GM12874 (cell line): Measurements from ENCODE around the gene DUSP22.

ENCODE experiments used
- TF ChIP-seq, protein P1 (sequence below): IDR thresholded peaks from 2 replicates; pipeline ENCODE4 v1.5.1; 2011; ENCODE audit warnings: low read depth, mild to moderate bottlenecking, control low read depth, low read length, moderate library complexity; ENCODE audit not compliant: insufficient read depth

DUSP22 gene

DNA sequence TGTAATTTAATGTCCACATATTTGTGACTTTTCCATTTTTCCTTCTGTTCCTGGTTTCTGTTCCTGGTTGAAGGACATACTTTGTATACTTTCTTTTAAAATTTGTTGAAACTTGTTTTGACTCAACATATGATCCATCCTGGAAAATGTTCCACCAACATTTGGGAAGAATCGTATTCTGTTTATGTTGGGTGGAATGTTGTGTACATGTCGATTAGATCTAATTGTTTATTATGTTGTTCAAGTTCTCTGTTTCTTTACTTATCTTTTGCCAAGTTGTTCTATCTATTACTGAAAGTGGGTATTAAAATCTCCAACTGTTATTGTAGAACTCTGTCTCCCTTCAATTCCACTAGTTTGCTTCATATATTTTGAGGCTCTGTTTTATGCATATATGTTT is 27.7 kb upstream of the DUSP22 start:
- TF ChIP-seq, protein P1, sequence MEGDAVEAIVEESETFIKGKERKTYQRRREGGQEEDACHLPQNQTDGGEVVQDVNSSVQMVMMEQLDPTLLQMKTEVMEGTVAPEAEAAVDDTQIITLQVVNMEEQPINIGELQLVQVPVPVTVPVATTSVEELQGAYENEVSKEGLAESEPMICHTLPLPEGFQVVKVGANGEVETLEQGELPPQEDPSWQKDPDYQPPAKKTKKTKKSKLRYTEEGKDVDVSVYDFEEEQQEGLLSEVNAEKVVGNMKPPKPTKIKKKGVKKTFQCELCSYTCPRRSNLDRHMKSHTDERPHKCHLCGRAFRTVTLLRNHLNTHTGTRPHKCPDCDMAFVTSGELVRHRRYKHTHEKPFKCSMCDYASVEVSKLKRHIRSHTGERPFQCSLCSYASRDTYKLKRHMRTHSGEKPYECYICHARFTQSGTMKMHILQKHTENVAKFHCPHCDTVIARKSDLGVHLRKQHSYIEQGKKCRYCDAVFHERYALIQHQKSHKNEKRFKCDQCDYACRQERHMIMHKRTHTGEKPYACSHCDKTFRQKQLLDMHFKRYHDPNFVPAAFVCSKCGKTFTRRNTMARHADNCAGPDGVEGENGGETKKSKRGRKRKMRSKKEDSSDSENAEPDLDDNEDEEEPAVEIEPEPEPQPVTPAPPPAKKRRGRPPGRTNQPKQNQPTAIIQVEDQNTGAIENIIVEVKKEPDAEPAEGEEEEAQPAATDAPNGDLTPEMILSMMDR = no peak

DNA sequence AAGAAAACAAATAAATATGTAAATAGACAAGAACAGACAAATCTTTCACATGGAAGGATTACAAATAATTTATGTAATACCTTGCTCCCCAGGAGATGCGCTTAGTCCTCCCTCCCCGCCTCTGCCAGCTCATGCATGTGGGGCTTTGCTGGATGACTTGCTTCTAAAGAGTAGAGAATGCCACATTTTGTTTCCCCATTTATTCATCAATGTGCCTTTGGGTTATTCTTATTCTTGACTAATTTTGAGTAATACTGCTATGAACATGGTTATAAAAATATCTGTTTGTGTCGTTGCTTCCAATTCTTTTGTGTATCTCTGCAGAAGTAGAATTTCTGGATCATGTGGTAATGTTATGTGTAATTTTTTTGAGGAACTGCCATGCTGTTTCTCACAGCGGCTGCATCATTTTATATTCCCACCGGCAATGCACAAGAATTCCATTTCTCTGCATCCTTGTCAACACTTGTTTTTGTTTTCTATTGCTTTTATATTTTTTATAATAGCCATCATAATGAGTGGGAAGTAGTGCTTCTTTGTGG is 23.8 kb upstream of the DUSP22 start:
- TF ChIP-seq, protein P1 = no peak

DNA sequence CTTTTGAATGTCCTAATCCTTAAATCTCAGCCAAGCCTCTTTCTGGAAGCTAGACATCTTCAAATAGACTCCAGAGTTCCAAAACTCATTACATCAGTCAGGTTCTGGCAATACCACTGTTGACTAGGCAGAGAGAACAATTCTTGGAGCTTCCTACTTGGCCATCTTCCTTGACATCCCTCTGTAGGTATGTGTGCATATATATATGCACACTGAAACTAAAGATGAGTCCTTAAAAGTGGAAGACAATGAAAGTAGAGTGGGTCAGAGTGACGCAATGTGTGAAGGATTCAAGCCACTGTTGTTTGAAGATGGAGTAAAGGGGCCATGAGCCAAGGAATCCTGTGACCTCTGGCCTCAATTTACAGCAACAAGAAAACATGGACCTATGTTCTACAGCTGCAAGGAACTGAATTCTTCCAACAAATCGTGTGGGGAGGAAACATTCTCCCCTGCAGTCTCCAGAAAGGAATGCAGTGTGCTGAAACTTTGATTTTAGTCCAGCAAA is 18.7 kb upstream of the DUSP22 start:
- TF ChIP-seq, protein P1 = no peak

DNA sequence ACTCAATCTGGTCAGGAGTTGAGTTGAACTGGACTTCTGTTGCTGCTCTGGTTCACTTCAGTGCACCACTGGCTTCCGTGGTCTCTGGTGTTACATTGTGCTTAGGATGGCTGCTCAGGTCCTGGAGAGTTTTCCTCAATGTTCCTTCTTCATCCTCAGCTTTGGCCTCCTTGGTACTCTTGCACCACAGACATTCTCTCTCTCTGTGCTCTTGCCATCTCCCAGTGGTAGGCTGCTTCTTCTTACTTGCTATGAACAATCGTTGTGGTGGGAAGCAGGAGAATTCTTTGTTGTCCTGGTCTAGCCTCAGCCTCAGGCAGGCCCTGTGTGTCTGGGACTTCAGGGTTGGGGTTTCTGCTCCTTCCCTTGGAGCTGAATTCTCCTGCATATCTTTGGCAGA is 14.5 kb upstream of the DUSP22 start:
- TF ChIP-seq, protein P1 = no peak

DNA sequence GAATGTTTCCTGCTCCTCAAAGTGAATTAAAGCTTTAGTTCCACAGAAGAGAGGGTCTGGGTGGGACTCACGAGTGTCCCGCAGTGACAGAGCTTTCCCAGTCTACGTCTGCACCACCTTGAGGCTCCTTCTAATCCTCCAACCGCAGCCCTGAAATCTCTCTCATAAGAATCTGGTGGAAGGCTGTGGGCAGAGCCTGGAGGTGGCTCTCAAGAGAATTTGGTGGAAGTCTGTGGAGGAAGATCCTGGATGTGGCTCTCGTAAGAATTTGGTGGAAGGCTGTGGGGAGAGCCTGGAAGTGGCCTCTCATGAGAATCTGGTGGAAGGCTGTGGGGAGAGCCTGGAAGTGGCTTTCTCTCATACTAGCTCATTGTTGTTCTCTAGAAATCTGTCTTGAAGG is 13.8 kb upstream of the DUSP22 start:
- TF ChIP-seq, protein P1 = no peak

DNA sequence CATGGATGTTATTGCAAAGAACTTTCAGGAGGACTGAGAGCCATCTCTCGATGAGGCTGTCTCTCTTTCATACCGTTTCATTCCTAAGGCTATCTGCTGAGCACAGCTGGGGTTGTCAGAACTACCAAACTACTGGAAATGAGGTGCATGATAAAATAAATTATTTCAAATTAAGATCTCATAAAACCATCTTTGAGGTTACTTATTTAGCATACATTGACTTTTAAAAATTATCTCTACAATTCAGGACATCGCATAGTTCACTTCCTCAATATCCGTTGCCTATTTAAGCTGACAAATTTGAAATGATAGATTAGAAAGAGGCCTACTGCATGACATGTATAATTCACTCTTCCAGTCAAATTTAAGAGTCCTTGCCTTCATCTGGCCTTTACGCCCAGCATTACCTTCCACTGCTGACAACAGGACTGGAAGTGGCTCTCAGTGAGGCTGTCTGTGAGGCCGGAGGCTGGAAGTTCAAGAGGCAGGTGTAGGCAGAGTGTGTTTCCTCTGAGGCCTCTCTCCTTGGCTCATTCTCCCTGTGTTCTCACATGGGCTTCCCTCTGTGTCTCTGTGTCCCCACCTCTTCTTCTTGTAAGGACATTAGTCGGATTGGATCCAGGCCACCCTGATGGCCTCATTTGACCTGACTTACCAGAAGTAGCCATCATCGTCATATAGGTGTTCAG is 12.8 kb upstream of the DUSP22 start:
- TF ChIP-seq, protein P1 = no peak

DNA sequence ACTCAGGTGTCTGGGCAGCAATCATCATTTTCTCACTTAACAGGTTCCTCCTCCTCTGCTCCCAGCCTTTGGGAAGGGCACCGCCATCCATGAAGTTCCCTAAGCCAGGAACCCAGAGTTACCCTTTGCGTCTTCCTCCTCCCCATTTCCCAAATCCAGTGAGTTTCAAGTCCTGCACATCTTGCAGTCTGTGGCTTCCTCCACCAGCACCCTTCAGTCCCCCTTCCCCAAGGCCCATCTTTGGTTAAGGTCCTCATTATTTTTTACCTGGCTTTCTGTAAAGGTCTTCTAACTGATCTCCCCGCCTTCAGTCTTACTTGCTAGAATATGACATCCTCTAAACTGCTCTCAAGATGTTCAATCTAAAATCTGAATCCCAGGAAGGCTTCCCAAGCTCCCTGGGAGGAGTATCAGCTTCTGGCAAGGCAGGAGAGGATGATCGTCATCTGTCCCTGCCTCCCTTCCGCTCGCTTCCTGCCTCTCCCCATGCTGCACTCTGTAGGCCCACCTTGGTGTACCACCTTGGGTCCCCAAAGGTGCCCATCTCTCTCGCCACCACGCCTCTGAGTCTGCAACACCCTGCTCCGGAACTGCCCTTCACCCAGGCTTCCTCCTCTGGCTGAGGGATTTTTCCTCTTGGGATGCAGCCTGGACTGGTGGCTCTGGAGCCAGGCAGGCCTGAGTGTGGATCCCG is 11.4 kb upstream of the DUSP22 start:
- TF ChIP-seq, protein P1 = no peak
